ENCODE results near the gene PRG3.

The PRG3 gene

DNA sequence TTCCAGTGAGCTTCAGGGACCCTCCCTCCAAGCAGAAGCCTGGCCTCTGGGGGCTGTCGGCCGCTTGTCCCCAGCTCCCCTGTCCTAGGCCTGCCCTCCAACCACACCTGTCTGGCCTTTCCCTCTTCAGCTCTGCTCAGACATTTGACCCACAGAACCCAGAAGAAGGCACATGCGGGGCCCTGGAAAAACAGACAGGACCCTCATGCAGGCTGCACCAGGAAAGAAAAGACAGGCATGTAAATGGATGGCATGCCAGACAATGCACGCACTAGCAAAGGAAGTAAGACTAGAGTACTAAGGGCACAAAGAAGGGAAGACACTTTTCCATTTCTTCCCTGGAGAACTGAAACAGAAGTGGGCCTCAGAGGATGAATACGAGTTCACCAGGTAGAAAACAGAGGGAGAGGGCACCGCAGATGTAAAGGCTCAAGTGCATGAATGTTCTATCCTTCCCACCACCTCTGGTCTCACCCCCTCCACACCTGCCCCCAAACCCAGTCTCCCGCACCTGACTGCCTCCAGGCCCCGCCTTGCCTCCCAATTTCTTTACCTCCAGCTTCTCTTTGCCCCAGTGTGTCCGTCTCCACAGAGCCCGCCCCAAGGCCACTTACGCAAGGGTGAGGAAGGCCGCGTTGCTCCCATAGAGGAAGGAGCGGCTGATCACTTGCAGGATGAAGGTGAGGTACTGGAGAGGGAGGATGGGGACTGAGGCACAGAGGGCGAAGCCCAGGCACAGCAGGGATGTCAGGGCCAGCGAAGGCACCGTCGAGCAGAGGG, 28.6 kb upstream of the PRG3 start:
- no peak for TF ChIP-seq CTCF (IDR thresholded peaks at IDR 0.05; ENCODE audit: insufficient read depth, missing control alignments)
- FAIRE-seq (no peak), DNase-seq (ENCODE audit: insufficient read length, low spot score) (no peak)

DNA sequence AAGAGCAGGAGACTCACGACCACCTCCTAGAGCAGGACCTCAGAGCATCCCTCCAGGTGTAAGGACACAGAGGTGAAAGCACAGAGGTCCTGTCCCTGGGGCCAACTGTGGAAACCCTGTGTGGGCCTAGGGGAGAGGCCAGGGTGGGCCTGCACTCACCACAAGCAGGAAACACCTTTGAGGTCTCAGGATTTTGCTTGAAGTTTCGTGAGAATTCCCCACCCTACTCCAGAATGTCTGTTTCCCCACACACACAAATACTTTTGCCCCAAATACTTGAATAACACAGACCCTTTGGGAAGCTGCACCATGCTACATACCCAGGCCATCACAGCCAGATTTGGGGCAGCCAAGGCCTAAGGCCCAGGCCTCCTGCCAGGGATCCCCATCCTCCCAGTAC, 27.8 kb upstream of the PRG3 start:
- FAIRE-seq (no peak), DNase-seq (ENCODE audit: insufficient read length, low spot score) (no peak)
- TF ChIP-seq CTCF (IDR thresholded peaks at IDR 0.05; ENCODE audit: insufficient read depth, missing control alignments) = no peak

DNA sequence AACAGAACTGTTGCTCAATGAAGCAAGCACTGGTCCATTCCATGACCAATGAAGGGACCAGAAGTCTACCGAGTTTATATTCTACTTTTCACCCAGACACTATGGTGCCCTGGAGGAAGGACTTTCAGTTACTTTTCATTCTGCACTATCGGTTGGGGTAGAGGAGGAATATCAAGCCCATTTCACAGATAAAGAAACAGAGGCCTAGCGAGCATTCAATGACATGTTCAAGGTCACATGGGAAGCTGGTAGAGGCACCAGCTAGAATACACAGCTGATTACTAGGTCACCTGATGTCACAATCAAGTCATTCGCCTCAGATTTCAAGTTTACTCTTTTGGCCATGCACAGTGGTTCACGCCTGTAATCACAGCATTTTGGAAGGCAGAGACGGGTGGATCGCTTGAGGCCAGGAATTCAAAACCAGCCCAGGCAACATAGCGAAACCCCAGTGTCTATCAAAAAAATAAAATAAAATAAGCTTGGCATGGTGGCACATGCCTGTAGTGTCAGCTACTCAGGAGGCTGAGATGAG, 27.1 kb upstream of the PRG3 start:
- FAIRE-seq = no peak
- DNase-seq (ENCODE audit: insufficient read length, low spot score) = no peak
- no peak for TF ChIP-seq CTCF (IDR thresholded peaks at IDR 0.05; ENCODE audit: insufficient read depth, missing control alignments)

GRCh38 chr11:57407010-57407920, 26.3 kb upstream of the PRG3 start:
- DNase-seq (ENCODE audit: insufficient read length, low spot score) (no peak), FAIRE-seq (no peak)
- TF ChIP-seq CTCF (IDR thresholded peaks at IDR 0.05; ENCODE audit: insufficient read depth, missing control alignments) = no peak

GRCh38 chr11:57406337-57406904, 25.5 kb upstream of the PRG3 start:
- no peak for DNase-seq (ENCODE audit: insufficient read length, low spot score)
- FAIRE-seq = no peak
- TF ChIP-seq CTCF (IDR thresholded peaks at IDR 0.05; ENCODE audit: insufficient read depth, missing control alignments) = no peak

- DNase-seq (ENCODE audit: insufficient read length, low spot score) = no peak
- FAIRE-seq = no peak
Observed at GRCh38 chr11:57405271-57405860, 24.4 kb upstream of the PRG3 start.

More at GRCh38 chr11:57405271-57405860, 24.4 kb upstream of the PRG3 start:
- no peak for TF ChIP-seq CTCF (IDR thresholded peaks at IDR 0.05; ENCODE audit: insufficient read depth, missing control alignments)

All from D721Med (cell line).